Heart left ventricle (tissue), 16 donors: ENCODE results near the gene TBCD. TPM values are rescaled to one million over a fixed set of nuclear protein-coding genes. Genes with fewer than 3 reads are reported as not detected.
A peak's percentile ranks its signal among the peaks of the same experiment; 100 is the strongest.

ENCODE experiments used
- ATAC-seq, 4 donors: fragments of 200-7000 bp; cut with Tn5 transposase; one replicate each; pipeline ENCODE4 v1.9.1; 2020 to 2022; ENCODE audit warnings: moderate library complexity in 4 of 4, mild to moderate bottlenecking in 3 of 4, moderate number of reproducible peaks in 1 of 4
- DNase-seq, 5 donors: peaks; one replicate each; pipeline ENCODE4 v3.0.0-alpha.2; 2020
- H3K27ac ChIP-seq, 12 donors: fragments of 200-600 bp; sonication (generic) in 4 of 12; one replicate each; pipeline versions ENCODE4 v1.5.0 to v1.8.0; 2016 to 2022; ENCODE audit warnings: mild to moderate bottlenecking in 2 of 12
- H3K27me3 ChIP-seq, 9 donors: fragments of 200-600 bp; sonication (generic) in 2 of 9; one replicate each; pipeline versions ENCODE4 v1.5.1 to v1.8.0; 2016 to 2022; ENCODE audit warnings: mild to moderate bottlenecking in 3 of 9
- H3K36me3 ChIP-seq, 9 donors: fragments of 200-600 bp; sonication (generic) in 2 of 9; one replicate each; pipeline versions ENCODE4 v1.5.0 to v1.8.0; 2018 to 2022; ENCODE audit warnings: mild to moderate bottlenecking in 2 of 9
- H3K4me1 ChIP-seq, 12 donors: fragments of 200-600 bp; sonication (generic) in 4 of 12; one replicate each; pipeline versions ENCODE4 v1.5.0 to v1.8.0; 2016 to 2022; ENCODE audit warnings: mild to moderate bottlenecking in 3 of 12
- H3K4me3 ChIP-seq, 12 donors: fragments of 200-600 bp; sonication (generic) in 4 of 12; one replicate each; pipeline versions ENCODE4 v1.5.0 to v1.8.0; 2017 to 2022; ENCODE audit warnings: mild to moderate bottlenecking in 9 of 12, moderate library complexity in 4 of 12
- H3K9me3 ChIP-seq, 12 donors: fragments of 200-600 bp; sonication (generic) in 4 of 12; one replicate each; pipeline versions ENCODE4 v1.5.0 to v1.8.0; 2016 to 2022; ENCODE audit warnings: mild to moderate bottlenecking in 1 of 12
- CTCF ChIP-seq, 12 donors: fragments of 200-600 bp; sonication (generic) in 4 of 12; IDR thresholded peaks; one replicate each; pipeline versions ENCODE4 v1.5.0 to v1.8.0; 2018 to 2022; ENCODE audit warnings: antibody characterized with exemption in 12 of 12, mild to moderate bottlenecking in 5 of 12
- POLR2A ChIP-seq, 2 donors: fragments of 450-650 bp; IDR thresholded peaks; one replicate each; pipeline ENCODE4 v1.6.1; 2017; ENCODE audit warnings: antibody characterized with exemption in 2 of 2, mild to moderate bottlenecking in 2 of 2, moderate library complexity in 2 of 2
- WGBS, 4 donors: extraction: QIAGEN DNeasy Blood & Tissue Kit in 2 of 4; methylation state at CpG; one replicate each; pipeline versions ENCODE4 v1.1.5 to v1.1.7; 2013 to 2018; 5-methylcytosine and 5-hydroxymethylcytosine counted together
- intact Hi-C, 10 donors: fragments of 100-400 bp; cut with DNase I; formaldehyde crosslinking; loops; one replicate each; pipeline versions ENCODE4 v1.11.1 to v1.14.2; 2022
- polyA plus RNA-seq, 2 donors: library from polyadenylated mRNA; stranded (reverse); fragments of 200-250 nt; gene quantifications; one replicate each; pipeline ENCODE4 v1.2.3, GENCODE V29; 2013
- total RNA-seq, 9 donors: library from RNA; depleted of rRNA in 2 of 9; stranded (reverse); fragments of >200 nt in 2 of 9; fragmentation: NEBNext Ultra II Directional in 3 of 9; extraction: Animal tissue kit (Norgen Biotek cat#: 25700) in 3 of 9; gene quantifications; one replicate each; pipeline versions ENCODE4 v1.1.0 to v1.2.4, GENCODE V29; 2016 to 2023
- donor health status: ischemic (EF 13 %, LVEDD 7.1; RV severe dilation, severe dysfunction).
- donor health status: healthy with polysubstance abuse.
- donor health status: DM: no; HTN: yes; CAD: no.
- donor health status: DM: no; HTN: no; CAD: no.
- donor health status: ischemic (EF 25% LVEDD 6.9; RV normal size, moderate dysfunction).
- donor health status: ischemic (EF 25% LVEDD 5.7; RV mildly dilated, moderate dysfunction).
- donor health status: healthy.
- donor health status: DM: yes; HTN: yes; CAD: no.
- donor health status: ischemic (EF 35%, LVEDD 5.7; RV mildly dilated, moderate dysfunction).
- donor health status: nonischemic (EF 11% LVEDD 7.7; RV severe dilation, severe dysfunction).
- donor health status: DM: yes; HTN: yes; CAD: no.
- donor health status: PGD.
- donor health status: ischemic (EF 29% LVEDD 5.4; RV normal size, mild dysfunction).
- donor health status: nonischemic (EF 23%, LVEDD 6.1; RV moderate dilation, normal function).

The TBCD gene
- total and polyA plus RNA-seq, 11 donors = 36.9 to 98.4 (median 58.5) TPM

GRCh38 chr17:82956146-82956725 lies 204.4 kb downstream of the TBCD start:
- Histone ChIP-seq H3K9me3 (peaks cover 0 to 34% (median 0%) of the 10 kb centered on the region in 12 donors), H3K27ac (no peak overlapping the region), H3K36me3 (peaks cover 0 to 3% (median 0%) of the 10 kb centered on the region in 9 donors), H3K27me3 (no peaks in the 10 kb centered on the region), H3K4me1 (no peaks in the 10 kb centered on the region), H3K4me3 (no peak overlapping the region)
- DNase-seq (peak in 1 of 5 donors; percentile 49), ATAC-seq (peak in 1 of 4 donors; percentile 42)
- TF ChIP-seq CTCF (IDR thresholded peaks at IDR 0.05) (no peak), POLR2A (IDR thresholded peaks at IDR 0.05) (no peak)
- 95 to 98% (median 97%) methylated on average over 15 to 18 of the region's 18 CpGs for WGBS, 4 donors
- intact Hi-C loops = no loop called here

- peak in 2 of 4 donors; percentile 16 to 35 for ATAC-seq
- 93 to 97% (median 96%) methylated on average over 8 to 33 of the region's 33 CpGs for WGBS, 4 donors
- TF ChIP-seq CTCF (IDR thresholded peaks at IDR 0.05) = no peak
- TF ChIP-seq POLR2A (IDR thresholded peaks at IDR 0.05) = no peak
- no peak for DNase-seq
- H3K4me1 ChIP-seq = no peaks in the 10 kb centered on the region
- H3K27me3 ChIP-seq = no peaks in the 10 kb centered on the region
- no peak overlapping the region for H3K27ac ChIP-seq
- H3K36me3 ChIP-seq = peaks cover 0 to 3% (median 0%) of the 10 kb centered on the region in 9 donors
- H3K4me3 ChIP-seq = no peak overlapping the region
- intact Hi-C loops = no loop called here
- H3K9me3 ChIP-seq = peaks cover 0 to 34% (median 0%) of the 10 kb centered on the region in 12 donors
Observed at GRCh38 chr17:82956726-82957468, 205.0 kb downstream of the TBCD start.

- no peaks in the 10 kb centered on the region for H3K27me3 ChIP-seq
- 87 to 90% (median 90%) methylated on average over 8 of the region's 8 CpGs; no CpG with 5 or more reads in 1 of the 4 donors for WGBS, 4 donors
- TF ChIP-seq POLR2A (IDR thresholded peaks at IDR 0.05) (no peak), CTCF (IDR thresholded peaks at IDR 0.05) (no peak)
- H3K9me3 ChIP-seq = peaks cover 0 to 34% (median 0%) of the 10 kb centered on the region in 12 donors
- intact Hi-C loops = no loop called here
- H3K36me3 ChIP-seq = peaks cover 0 to 3% (median 0%) of the 10 kb centered on the region in 9 donors
- no peak for DNase-seq
- no peaks in the 10 kb centered on the region for H3K4me1 ChIP-seq
- no peak overlapping the region for H3K27ac ChIP-seq
- no peak overlapping the region for H3K4me3 ChIP-seq
- ATAC-seq = no peak
Observed at GRCh38 chr17:82957469-82957795, 205.6 kb downstream of the TBCD start.

- Histone ChIP-seq H3K36me3 (peaks cover 0 to 3% (median 0%) of the 10 kb centered on the region in 9 donors), H3K27ac (no peak overlapping the region), H3K4me1 (peaks cover 0 to 6% (median 1%) of the 10 kb centered on the region in 12 donors), H3K9me3 (peaks cover 0 to 29% (median 0%) of the 10 kb centered on the region in 12 donors), H3K4me3 (no peak overlapping the region), H3K27me3 (no peaks in the 10 kb centered on the region)
- DNase-seq = peak in 1 of 5 donors; percentile 21
- TF ChIP-seq CTCF (IDR thresholded peaks at IDR 0.05) (no peak), POLR2A (IDR thresholded peaks at IDR 0.05) (no peak)
- intact Hi-C loops = no loop called here
- ATAC-seq = no peak
- WGBS, 4 donors = 86 to 93% (median 88%) methylated on average over 14 to 30 of the region's 30 CpGs
Observed at GRCh38 chr17:82957961-82958561, 206.2 kb downstream of the TBCD start.
